IMR-90 (cell line): ENCODE data around the gene FSTL5. TPM values are rescaled to one million over a fixed set of nuclear protein-coding genes. Genes with fewer than 3 reads are reported as not detected.

Experiments
- ATAC-seq: fragments of 200-7000 bp; cut with Tn5 transposase; 2 replicates; pipeline ENCODE4 v1.9.1; 2020; ENCODE audit warnings: low read depth, mild to moderate bottlenecking, moderate library complexity
- BruUV-seq: library from RNA; stranded (reverse); fragments of 400-500 nt; replicated peaks from 2 replicates; lab custom pipeline; 2021; lab: Mats Ljungman, UMichigan
- CTCF ChIA-PET: fragments of 300-600 bp; formaldehyde crosslinking; extraction: SDS; loops from one replicate; lab custom pipeline; 2021; ENCODE audit warnings: antibody characterized with exemption; lab: Yijun Ruan, JAX
- POLR2A ChIA-PET: fragments of 300-600 bp; sonication (Branson Sonifier 250); formaldehyde crosslinking; loops from one replicate; lab custom pipeline; 2022; ENCODE audit warnings: antibody characterized with exemption; ENCODE audit not compliant: unreplicated experiment; lab: Charles Lee
- DNase-seq: peaks from one replicate; pipeline ENCODE4 v3.0.0; 2013
- H2AFZ ChIP-seq: replicated peaks from 2 replicates; pipeline ENCODE3; 2013; ENCODE audit warnings: low read length, mild to moderate bottlenecking; ENCODE audit not compliant: poor library complexity
- H2AK5ac ChIP-seq: 2 replicates; pipeline ENCODE4 v1.6.1; 2013; ENCODE audit warnings: low read depth, low read length, inconsistent platforms
- H2AK9ac ChIP-seq: replicated peaks from 2 replicates; pipeline ENCODE3; 2013; ENCODE audit warnings: mild to moderate bottlenecking, low read depth, low read length, moderate library complexity; ENCODE audit not compliant: poor library complexity
- H2BK120ac ChIP-seq: 2 replicates; pipeline ENCODE4 v1.6.1; 2013; ENCODE audit warnings: low read depth, low read length, inconsistent platforms
- H2BK15ac ChIP-seq: 3 replicates; pipeline ENCODE4 v1.6.1; 2013; ENCODE audit warnings: low read depth, low read length, inconsistent platforms
- H2BK20ac ChIP-seq: 2 replicates; pipeline ENCODE4 v1.6.1; 2013; ENCODE audit warnings: low read depth, mild to moderate bottlenecking, inconsistent platforms, low read length, moderate library complexity
- H2BK5ac ChIP-seq: 2 replicates; pipeline ENCODE4 v1.6.1; 2013; ENCODE audit warnings: mild to moderate bottlenecking, low read depth, low read length, inconsistent platforms; ENCODE audit not compliant: poor library complexity, severe bottlenecking
- H3K14ac ChIP-seq: replicated peaks from 2 replicates; pipeline ENCODE4 v1.6.1; 2013; ENCODE audit warnings: low read depth, low read length, inconsistent platforms
- H3K18ac ChIP-seq: 2 replicates; pipeline ENCODE4 v1.6.1; 2013; ENCODE audit warnings: low read depth, low read length, control low read depth
- H3K23ac ChIP-seq: 2 replicates; pipeline ENCODE4 v1.6.1; 2013; ENCODE audit warnings: low read depth, low read length, inconsistent platforms
- H3K27ac ChIP-seq: 2 replicates; pipeline ENCODE4 v1.5.1; 2013; ENCODE audit warnings: mild to moderate bottlenecking, control low read depth, low read length; ENCODE audit not compliant: insufficient read depth
- H3K27me3 ChIP-seq: 2 replicates; pipeline ENCODE4 v1.6.1; 2013; ENCODE audit warnings: low read length; ENCODE audit not compliant: control insufficient read depth, insufficient read depth
- H3K36me3 ChIP-seq: 2 replicates; pipeline ENCODE4 v1.6.1; 2013; ENCODE audit warnings: low read length, mixed read lengths; ENCODE audit not compliant: control insufficient read depth, insufficient read depth
- H3K4ac ChIP-seq: 2 replicates; pipeline ENCODE4 v1.6.1; 2013; ENCODE audit warnings: low read depth, low read length, inconsistent platforms
- H3K4me1 ChIP-seq: 2 replicates; pipeline ENCODE4 v1.6.1; 2013; ENCODE audit warnings: low read length, mixed read lengths; ENCODE audit not compliant: control insufficient read depth, insufficient read depth
- H3K4me2 ChIP-seq: 2 replicates; pipeline ENCODE4 v1.6.1; 2013; ENCODE audit warnings: low read depth, mild to moderate bottlenecking, control low read depth, low read length, moderate library complexity
- H3K4me3 ChIP-seq: 2 replicates; pipeline ENCODE4 v1.5.1; 2013; ENCODE audit warnings: low read depth, mild to moderate bottlenecking, control low read depth, low read length, moderate library complexity; ENCODE audit not compliant: insufficient read depth
- H3K56ac ChIP-seq: 2 replicates; pipeline ENCODE4 v1.6.1; 2013; ENCODE audit warnings: low read length, inconsistent platforms; ENCODE audit not compliant: insufficient read depth; ENCODE audit errors: extremely low read depth
- H3K79me1 ChIP-seq, 2 experiments: 2 replicates each; pipeline ENCODE4 v1.6.1; 2013; ENCODE audit warnings: low read length in 2 of 2, inconsistent platforms in 1 of 2, low read depth in 1 of 2
- H3K9ac ChIP-seq: 2 replicates; pipeline ENCODE4 v1.6.1; 2013; ENCODE audit warnings: low read depth, low read length, control low read depth
- H3K9me1 ChIP-seq: 2 replicates; pipeline ENCODE4 v1.6.1; 2013; ENCODE audit warnings: low read length, inconsistent platforms; ENCODE audit not compliant: insufficient read depth
- H3K9me3 ChIP-seq: 2 replicates; pipeline ENCODE4 v1.6.1; 2013; ENCODE audit warnings: low read length; ENCODE audit not compliant: control insufficient read depth, insufficient read depth
- H4K20me1 ChIP-seq: 2 replicates; pipeline ENCODE4 v1.6.1; 2013; ENCODE audit warnings: low read length, inconsistent platforms; ENCODE audit not compliant: insufficient read depth
- H4K5ac ChIP-seq: 2 replicates; pipeline ENCODE4 v1.6.1; 2013; ENCODE audit warnings: mild to moderate bottlenecking, low read depth, low read length, control low read depth
- H4K8ac ChIP-seq, 2 experiments: 2 replicates each; pipeline ENCODE4 v1.6.1; 2013; ENCODE audit warnings: low read depth in 2 of 2, low read length in 2 of 2, control low read depth in 1 of 2, inconsistent platforms in 1 of 2
- H4K91ac ChIP-seq: 2 replicates; pipeline ENCODE4 v1.6.1; 2013; ENCODE audit warnings: low read depth, low read length, inconsistent platforms; ENCODE audit not compliant: insufficient read depth
- CTCF ChIP-seq: conservative IDR thresholded peaks from 2 replicates; pipeline ENCODE4 v1.5.1; 2012; ENCODE audit warnings: mild to moderate bottlenecking, low read depth, low read length, improper control_type of control experiment
- ELK1 ChIP-seq: fragments of 150-350 bp; IDR thresholded peaks from 2 replicates; pipeline ENCODE4 v1.6.1; 2016; ENCODE audit warnings: low read depth, mild to moderate bottlenecking, low read length, moderate library complexity, borderline replicate concordance
- FOS ChIP-seq: fragments of 150-350 bp; IDR thresholded peaks from 2 replicates; pipeline ENCODE4 v1.6.1; 2016; ENCODE audit warnings: low read depth, low read length
- MAZ ChIP-seq: IDR thresholded peaks from 2 replicates; pipeline ENCODE4 v1.6.1; 2012; ENCODE audit warnings: low read depth, mild to moderate bottlenecking, low read length, improper control_type of control experiment, moderate library complexity, borderline replicate concordance
- MXI1 ChIP-seq: IDR thresholded peaks from 2 replicates; pipeline ENCODE4 v1.6.1; 2012; ENCODE audit warnings: low read depth, mild to moderate bottlenecking, low read length, moderate library complexity, borderline replicate concordance
- RCOR1 ChIP-seq: IDR thresholded peaks from 2 replicates; pipeline ENCODE4 v1.6.1; 2012; ENCODE audit warnings: mild to moderate bottlenecking, low read length, improper control_type of control experiment; ENCODE audit not compliant: insufficient replicate concordance
- SMC3 ChIP-seq: fragments of 150-350 bp; IDR thresholded peaks from 2 replicates; pipeline ENCODE4 v1.6.1; 2016; ENCODE audit warnings: low read depth, mild to moderate bottlenecking, antibody characterized with exemption, low read length, moderate library complexity
- WGBS, 2 experiments: methylation state at CpG; one replicate each; pipeline versions ENCODE4 v1.1.5 to v1.1.7; 2013; ENCODE audit warnings: missing lambda C conversion rate in 2 of 2; ENCODE audit not compliant: insufficient read length in 1 of 2; ENCODE audit errors: extremely low coverage in 2 of 2; 5-methylcytosine and 5-hydroxymethylcytosine counted together
- dilution Hi-C: fragments of 300-500 bp; cut with HindIII; formaldehyde crosslinking; loops from one replicate; pipeline ENCODE4 v1.14.3; 2018; ENCODE audit warnings: low sequenced_read_pairs; ENCODE audit not compliant: unreplicated experiment
- in situ Hi-C: fragments of 300-500 bp; cut with MboI; formaldehyde crosslinking; loops from 3 replicates; pipeline ENCODE4 v1.14.3; 2019; ENCODE audit warnings: low sequenced_read_pairs, inconsistent platforms, mixed read lengths
- intact Hi-C: fragments of 100-400 bp; cut with micrococcal nuclease; formaldehyde crosslinking; loops from 2 replicates; pipeline ENCODE4 v1.10.0; 2022
- polyA plus RNA-seq, 3 experiments: library from polyadenylated mRNA; depleted of rRNA; stranded (reverse); fragments of >200 nt; gene quantifications; 2 replicates each; pipeline ENCODE4 v1.2.3, GENCODE V29; 2012; ENCODE audit warnings: low replicate concordance in 1 of 3
- total RNA-seq: library from RNA; depleted of rRNA; stranded (reverse); fragments of >200 nt; gene quantifications from 2 replicates; pipeline ENCODE4 v1.2.3, GENCODE V29; 2012

FSTL5 gene
- total and polyA plus RNA-seq, 2 of the 4 experiments (the other 2 are of a cell fraction) = under 0.01 TPM; not detected in 1

GRCh38 chr4:162139412-162139811, 24.4 kb downstream of the FSTL5 start:
- Histone ChIP-seq H3K36me3 (no peaks in the 10 kb centered on the region), H2BK120ac (no peak overlapping the region), H3K14ac (no peak overlapping the region), H3K4me1 (no peaks in the 10 kb centered on the region), H2BK5ac (no peak overlapping the region), H2AK9ac (no peak overlapping the region), H3K9me1 (no peaks in the 10 kb centered on the region), H3K4me2 (no peak overlapping the region), H3K18ac (no peak overlapping the region), H4K5ac (no peak overlapping the region), H4K8ac (no peak overlapping the region), H4K91ac (no peak overlapping the region), H2AFZ (no peak overlapping the region), H3K27ac (no peak overlapping the region), H3K4ac (no peak overlapping the region), H3K9ac (no peak overlapping the region), H3K23ac (no peak overlapping the region), H2BK15ac (no peak overlapping the region), H2AK5ac (no peak overlapping the region), H3K4me3 (no peak overlapping the region), H2BK20ac (no peak overlapping the region), H3K9me3 (no peaks in the 10 kb centered on the region), H4K20me1 (no peaks in the 10 kb centered on the region), H3K27me3 (no peaks in the 10 kb centered on the region), H3K56ac (no peak overlapping the region), H3K79me1 (no peaks in the 10 kb centered on the region)
- intact Hi-C loops (no loop called here), in situ Hi-C loops (no loop called here), dilution Hi-C loops (no loop called here)
- CTCF ChIA-PET = no interaction called here
- no peak for DNase-seq
- WGBS, 2 experiments = no CpG with 5 or more reads among the region's 2 CpGs
- POLR2A ChIA-PET = no interaction called here
- TF ChIP-seq MXI1 = no peak
- no peak for TF ChIP-seq SMC3
- no peak for TF ChIP-seq MAZ
- no peak for TF ChIP-seq CTCF
- no peak for TF ChIP-seq RCOR1
- TF ChIP-seq FOS = no peak
- TF ChIP-seq ELK1 = no peak
- BruUV-seq = no TSS peak
- ATAC-seq = no peak
